Measurements from ENCODE around the gene ZBTB6. TPM values are rescaled to one million over a fixed set of nuclear protein-coding genes. Genes with fewer than 3 reads are reported as not detected.

ZBTB6 gene
- total and polyA plus RNA-seq, 2 of the 8 experiments (the other 6 are each of a cell fraction or from before 2014, with no cell fraction given) = 2.0 to 10.0 TPM

DNA sequence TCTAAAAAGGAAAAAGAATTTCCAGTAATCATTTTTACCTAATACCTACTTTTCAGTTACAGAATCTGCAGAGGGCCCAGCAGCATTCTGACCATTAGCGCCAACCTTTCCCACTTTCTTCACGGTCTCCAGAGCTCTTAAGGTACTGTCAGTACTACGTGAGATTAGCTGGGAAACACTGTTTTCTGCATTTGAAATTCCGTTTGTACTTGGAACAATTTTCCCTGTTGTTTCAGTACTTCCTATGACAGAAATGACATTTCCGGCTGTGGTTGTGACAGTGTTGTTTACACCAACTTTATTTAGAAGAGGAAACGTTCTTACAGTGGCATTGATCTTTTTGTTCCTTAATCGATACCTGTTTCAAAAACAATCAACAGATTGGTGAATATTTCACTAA, 47.8 kb downstream of the ZBTB6 start (continued):
- TF ChIP-seq, protein P1, sequence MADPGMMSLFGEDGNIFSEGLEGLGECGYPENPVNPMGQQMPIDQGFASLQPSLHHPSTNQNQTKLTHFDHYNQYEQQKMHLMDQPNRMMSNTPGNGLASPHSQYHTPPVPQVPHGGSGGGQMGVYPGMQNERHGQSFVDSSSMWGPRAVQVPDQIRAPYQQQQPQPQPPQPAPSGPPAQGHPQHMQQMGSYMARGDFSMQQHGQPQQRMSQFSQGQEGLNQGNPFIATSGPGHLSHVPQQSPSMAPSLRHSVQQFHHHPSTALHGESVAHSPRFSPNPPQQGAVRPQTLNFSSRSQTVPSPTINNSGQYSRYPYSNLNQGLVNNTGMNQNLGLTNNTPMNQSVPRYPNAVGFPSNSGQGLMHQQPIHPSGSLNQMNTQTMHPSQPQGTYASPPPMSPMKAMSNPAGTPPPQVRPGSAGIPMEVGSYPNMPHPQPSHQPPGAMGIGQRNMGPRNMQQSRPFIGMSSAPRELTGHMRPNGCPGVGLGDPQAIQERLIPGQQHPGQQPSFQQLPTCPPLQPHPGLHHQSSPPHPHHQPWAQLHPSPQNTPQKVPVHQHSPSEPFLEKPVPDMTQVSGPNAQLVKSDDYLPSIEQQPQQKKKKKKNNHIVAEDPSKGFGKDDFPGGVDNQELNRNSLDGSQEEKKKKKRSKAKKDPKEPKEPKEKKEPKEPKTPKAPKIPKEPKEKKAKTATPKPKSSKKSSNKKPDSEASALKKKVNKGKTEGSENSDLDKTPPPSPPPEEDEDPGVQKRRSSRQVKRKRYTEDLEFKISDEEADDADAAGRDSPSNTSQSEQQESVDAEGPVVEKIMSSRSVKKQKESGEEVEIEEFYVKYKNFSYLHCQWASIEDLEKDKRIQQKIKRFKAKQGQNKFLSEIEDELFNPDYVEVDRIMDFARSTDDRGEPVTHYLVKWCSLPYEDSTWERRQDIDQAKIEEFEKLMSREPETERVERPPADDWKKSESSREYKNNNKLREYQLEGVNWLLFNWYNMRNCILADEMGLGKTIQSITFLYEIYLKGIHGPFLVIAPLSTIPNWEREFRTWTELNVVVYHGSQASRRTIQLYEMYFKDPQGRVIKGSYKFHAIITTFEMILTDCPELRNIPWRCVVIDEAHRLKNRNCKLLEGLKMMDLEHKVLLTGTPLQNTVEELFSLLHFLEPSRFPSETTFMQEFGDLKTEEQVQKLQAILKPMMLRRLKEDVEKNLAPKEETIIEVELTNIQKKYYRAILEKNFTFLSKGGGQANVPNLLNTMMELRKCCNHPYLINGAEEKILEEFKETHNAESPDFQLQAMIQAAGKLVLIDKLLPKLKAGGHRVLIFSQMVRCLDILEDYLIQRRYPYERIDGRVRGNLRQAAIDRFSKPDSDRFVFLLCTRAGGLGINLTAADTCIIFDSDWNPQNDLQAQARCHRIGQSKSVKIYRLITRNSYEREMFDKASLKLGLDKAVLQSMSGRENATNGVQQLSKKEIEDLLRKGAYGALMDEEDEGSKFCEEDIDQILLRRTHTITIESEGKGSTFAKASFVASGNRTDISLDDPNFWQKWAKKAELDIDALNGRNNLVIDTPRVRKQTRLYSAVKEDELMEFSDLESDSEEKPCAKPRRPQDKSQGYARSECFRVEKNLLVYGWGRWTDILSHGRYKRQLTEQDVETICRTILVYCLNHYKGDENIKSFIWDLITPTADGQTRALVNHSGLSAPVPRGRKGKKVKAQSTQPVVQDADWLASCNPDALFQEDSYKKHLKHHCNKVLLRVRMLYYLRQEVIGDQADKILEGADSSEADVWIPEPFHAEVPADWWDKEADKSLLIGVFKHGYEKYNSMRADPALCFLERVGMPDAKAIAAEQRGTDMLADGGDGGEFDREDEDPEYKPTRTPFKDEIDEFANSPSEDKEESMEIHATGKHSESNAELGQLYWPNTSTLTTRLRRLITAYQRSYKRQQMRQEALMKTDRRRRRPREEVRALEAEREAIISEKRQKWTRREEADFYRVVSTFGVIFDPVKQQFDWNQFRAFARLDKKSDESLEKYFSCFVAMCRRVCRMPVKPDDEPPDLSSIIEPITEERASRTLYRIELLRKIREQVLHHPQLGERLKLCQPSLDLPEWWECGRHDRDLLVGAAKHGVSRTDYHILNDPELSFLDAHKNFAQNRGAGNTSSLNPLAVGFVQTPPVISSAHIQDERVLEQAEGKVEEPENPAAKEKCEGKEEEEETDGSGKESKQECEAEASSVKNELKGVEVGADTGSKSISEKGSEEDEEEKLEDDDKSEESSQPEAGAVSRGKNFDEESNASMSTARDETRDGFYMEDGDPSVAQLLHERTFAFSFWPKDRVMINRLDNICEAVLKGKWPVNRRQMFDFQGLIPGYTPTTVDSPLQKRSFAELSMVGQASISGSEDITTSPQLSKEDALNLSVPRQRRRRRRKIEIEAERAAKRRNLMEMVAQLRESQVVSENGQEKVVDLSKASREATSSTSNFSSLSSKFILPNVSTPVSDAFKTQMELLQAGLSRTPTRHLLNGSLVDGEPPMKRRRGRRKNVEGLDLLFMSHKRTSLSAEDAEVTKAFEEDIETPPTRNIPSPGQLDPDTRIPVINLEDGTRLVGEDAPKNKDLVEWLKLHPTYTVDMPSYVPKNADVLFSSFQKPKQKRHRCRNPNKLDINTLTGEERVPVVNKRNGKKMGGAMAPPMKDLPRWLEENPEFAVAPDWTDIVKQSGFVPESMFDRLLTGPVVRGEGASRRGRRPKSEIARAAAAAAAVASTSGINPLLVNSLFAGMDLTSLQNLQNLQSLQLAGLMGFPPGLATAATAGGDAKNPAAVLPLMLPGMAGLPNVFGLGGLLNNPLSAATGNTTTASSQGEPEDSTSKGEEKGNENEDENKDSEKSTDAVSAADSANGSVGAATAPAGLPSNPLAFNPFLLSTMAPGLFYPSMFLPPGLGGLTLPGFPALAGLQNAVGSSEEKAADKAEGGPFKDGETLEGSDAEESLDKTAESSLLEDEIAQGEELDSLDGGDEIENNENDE (IDR thresholded peaks at IDR 0.05; ENCODE audit: insufficient replicate concordance, low read length) = no peak
- TF ChIP-seq TEAD4 (IDR thresholded peaks at IDR 0.05; ENCODE audit: low read depth, low read length) (no peak), POU5F1 (IDR thresholded peaks at IDR 0.05; ENCODE audit: low read depth, low read length) (no peak)

Data from H1 (cell line).